HG03097 (cell line): ENCODE results near the gene TXNDC8.
A peak's percentile ranks its signal among the peaks of the same experiment; 100 is the strongest.
"Not testable (repeated sequence)": the region's sequence is repeated elsewhere in the genome, so short reads cannot be mapped to it uniquely, and the experiment has no call there.

Experiments
- ATAC-seq: cut with Tn5 transposase; IDR thresholded peaks from one replicate; pipeline ENCODE4 v1.9.1; 2021; ENCODE audit not compliant: unreplicated experiment, low FRiP score

TXNDC8 gene

GRCh38 chr9:110337727-110338126, at the start of gene TXNDC8:
Gene TXNDC8, minus strand, starts transcription at chr9:110337863.
- ATAC-seq = no peak

DNA sequence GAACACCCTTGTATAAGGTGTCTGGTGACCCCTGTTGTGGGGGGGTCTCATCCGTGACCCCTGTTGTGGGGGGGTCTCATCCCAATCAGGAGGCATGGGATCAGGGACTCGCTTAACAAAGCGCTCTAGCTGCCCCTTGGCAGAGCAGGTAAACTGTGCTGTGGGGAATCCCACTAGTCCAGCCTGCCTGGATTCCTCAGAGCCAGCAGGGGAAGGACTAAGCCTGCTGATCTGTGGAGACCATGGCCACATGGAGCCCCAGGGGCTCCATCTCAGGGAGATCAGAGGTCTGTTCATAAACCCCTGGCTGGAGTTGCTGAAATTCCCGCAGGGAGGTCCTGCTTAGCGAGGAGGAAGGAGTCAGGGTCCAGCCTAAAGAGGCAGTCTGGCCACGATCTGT, 45.8 kb upstream of the TXNDC8 start:
- no peak for ATAC-seq

GRCh38 chr9:110382731-110383130, 45.1 kb upstream of the TXNDC8 start:
- ATAC-seq = no peak

- no peak for ATAC-seq
These were observed 33.8 kb upstream of the TXNDC8 start for GRCh38 chr9:110371411-110372007.

DNA sequence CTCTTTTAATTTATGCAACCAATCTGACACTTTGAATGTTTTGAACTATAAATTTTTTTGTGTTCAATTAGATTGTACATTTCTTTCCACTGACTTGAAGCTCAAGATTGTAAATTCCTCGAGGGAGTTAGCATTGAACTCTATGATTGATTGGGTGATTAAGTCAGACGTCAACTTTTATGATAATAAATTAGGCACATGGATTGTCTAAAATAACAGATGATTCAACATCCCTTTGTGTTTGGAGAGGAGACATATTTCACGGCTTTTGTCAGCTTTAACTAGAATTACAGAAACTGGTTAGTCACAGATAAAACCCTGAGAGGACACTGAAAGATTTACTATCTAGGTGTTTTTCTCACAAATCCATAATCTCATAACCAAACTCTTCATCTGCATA, 32.7 kb upstream of the TXNDC8 start:
- no peak for ATAC-seq

- no peak for ATAC-seq
These were observed 26.8 kb upstream of the TXNDC8 start for GRCh38 chr9:110364451-110364850.

DNA sequence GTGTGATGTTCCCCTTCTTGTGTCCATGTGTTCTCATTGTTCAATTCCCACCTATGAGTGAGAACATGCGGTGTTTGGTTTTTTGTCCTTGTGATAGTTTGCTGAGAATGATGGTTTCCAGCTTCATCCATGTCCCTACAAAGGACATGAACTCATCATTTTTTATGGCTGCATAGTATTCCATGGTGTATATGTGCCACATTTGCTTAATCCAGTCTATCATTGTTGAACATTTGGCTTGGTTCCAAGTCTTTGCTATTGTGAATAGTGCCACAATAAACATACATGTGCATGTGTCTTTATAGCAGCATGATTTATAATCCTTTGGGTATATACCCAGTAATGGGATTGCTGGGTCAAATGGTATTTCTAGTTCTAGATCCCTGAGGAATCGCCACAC, 21.3 kb upstream of the TXNDC8 start:
- not testable (repeated sequence) for ATAC-seq

- ATAC-seq = no peak
These were observed 19.8 kb upstream of the TXNDC8 start for GRCh38 chr9:110357505-110357904.

DNA sequence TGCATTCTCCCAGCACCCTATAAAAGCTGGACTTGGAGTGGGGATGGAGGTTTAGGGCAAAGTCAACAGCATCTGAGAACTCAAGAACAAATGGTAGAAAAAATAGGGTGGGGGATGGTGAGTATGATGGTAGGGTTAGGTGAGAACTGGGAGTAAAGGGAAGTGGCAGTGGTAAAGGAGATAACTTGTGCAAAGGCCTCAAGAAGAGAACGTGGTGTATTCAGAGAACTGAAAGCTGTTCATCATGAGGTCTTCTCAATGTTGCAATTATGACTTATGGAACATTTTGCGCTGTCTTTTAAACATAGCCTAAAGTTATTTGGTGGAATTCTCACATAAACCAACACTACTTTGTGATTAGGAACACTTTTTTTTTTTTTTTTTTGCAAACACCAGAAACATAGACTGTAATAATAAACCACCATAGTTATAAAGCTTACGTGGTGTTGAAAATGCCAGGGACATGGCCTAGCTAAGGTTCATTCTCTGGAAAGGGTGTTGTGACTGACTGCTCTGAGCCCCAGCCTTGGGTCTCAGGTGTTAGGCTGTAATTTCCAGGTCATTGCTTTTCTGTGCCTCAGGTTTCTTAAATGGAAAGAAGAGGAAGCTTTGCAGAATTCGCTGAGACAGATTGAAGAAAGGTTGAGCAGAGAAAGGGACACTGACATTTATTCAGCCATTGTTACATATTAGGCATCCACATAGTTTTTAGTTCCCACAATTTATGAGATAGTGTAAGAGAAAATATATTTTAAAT, 19.2 kb upstream of the TXNDC8 start:
- no peak for ATAC-seq

DNA sequence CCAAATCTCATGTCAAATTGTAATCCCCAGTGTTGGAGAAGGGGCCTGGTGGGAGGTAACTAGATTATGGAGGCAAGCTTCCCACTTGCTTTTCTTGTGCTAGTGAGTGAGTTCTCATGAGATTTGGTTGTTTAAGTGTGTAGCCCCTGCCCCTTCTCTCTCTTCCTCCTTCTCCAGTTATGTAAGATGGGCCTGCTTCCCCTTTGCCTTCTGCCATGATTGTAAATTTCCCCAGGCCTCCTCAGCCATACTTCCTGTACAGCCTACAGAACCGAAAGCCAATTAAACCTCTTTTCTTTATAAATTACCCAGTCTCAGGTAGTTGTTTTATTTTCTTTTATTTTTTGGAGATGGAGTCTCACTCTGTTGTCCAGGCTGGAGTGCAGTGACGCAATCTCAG, 18.2 kb upstream of the TXNDC8 start:
- no peak for ATAC-seq

GRCh38 chr9:110351009-110351467, 13.4 kb upstream of the TXNDC8 start:
- ATAC-seq = no peak

GRCh38 chr9:110346325-110346724, 8.7 kb upstream of the TXNDC8 start:
- ATAC-seq = no peak

DNA sequence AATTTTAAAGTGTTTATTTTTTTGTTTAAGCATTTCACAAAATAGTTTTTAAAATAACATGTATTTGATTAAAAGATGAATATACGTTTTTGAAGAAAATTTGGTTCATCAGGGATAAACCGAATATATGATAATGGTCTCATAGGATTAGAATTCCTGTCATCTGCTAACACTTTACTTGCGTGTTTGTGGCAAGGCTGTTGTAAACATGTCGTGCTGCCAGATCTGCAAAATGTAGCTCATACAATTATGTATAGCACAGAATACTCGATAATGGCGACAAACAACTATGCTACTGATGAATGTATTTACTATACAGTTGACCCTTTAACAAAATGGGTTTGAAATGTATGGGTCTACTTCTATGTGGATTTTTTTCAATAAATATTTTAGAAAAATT, 7.2 kb upstream of the TXNDC8 start:
- ATAC-seq = no peak

DNA sequence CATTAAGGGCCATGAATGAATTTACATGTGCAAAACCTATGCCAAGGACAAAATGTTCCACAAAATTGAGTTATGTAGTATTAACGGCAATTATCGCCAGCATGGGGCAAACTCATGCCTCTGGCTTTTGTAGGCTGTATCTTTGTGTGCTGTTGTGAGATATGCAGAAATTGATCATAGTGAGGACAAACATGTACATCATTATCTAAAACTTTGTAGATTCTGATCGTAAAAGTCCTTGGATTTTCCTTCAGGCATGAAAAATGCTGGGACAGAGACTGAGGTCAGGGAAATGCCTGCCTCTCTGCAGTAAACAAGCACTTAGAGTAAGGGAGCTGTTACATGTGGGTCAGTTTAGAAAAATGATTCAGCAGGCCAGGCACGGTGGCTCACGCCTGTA, 5.9 kb upstream of the TXNDC8 start:
- no peak for ATAC-seq

- no peak for ATAC-seq
These were observed 2.6 kb upstream of the TXNDC8 start for GRCh38 chr9:110340306-110340705.

DNA sequence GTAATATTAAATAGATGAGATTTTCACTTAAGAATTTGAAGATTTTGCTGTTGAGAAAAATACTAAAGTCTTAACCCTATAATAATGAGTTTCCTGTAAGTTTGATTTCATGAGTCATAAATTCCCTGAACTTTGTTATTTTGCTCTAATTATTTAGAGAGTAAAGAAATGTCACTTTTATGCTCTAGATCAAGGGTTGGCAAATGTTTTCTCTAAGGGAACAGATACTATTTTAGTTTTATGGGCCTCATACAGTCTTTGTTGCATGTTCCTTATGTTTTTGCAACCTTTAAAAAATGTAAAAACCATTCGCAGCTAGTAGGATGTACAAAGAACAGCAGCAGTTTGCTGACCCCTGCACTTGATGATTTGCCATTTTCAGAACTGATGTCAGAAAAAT, 480 bp upstream of the TXNDC8 start:
- no peak for ATAC-seq

GRCh38 chr9:110336363-110336762, 1.3 kb downstream of the TXNDC8 start:
- ATAC-seq = no peak

DNA sequence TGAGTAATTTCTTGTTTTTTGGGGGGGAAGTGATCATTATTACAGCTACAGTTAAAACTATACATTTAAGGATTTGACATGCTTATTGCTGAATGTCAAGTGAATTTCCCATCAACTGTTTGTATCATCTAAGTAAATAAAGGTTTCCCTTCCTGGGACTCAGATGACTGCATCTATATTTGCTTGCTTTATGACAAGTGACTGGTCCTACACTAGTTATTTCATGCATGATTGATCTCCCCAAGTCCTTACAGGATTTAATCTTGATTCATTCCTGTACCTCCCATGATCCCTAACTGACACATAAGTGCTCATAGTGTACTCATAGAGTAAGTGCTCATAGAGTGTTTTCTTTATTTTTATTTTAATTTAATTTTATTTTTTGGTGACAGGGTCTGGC, 2.8 kb downstream of the TXNDC8 start:
- ATAC-seq = no peak

DNA sequence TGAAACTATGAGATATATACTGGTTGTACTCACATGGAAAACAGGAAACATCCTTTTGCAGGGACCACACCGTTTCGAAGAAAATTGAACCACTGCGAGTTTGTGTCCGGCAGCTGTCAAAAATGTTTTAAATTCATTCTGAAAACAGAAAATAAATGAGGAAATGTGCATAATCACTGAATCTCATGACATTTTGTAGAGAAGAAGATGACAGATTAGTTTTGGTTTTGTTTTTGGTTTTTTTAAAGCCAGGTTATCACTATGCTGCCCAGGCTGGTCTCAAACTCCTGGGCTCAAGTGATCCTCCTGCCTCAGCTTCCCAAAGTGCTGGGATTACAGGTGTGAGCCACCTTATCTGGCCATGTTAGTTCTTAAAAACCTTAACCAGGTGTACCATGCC, 3.5 kb downstream of the TXNDC8 start:
- ATAC-seq = peak; percentile 62

DNA sequence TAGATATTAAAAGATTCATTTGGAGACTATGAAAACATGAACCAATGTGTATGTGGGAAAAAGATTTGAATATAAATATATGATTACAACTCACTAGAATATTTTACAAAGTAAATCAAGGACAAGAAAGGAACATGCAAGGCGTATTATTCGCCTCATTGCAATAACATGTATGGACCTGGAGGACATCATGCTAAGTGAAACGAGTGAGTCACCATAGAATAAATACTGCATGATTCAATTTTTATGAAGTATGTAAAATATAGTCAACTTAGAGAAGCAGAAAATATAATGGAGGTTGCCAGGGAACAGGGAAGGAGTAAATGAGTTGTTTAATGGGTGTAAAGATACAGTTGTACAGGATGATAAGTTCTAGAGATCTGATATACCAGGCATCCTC, 4.9 kb downstream of the TXNDC8 start:
- no peak for ATAC-seq

GRCh38 chr9:110330484-110331105, 7.1 kb downstream of the TXNDC8 start:
- no peak for ATAC-seq
